Measurements from ENCODE around the gene SMAD5.

SMAD5 gene

GRCh38 chr5:136141561-136141960, 8.9 kb downstream of the SMAD5 start:
- H3K27ac ChIP-seq = no peak overlapping the region
- H3K9ac ChIP-seq = no peak overlapping the region
- no peak for TF ChIP-seq CTCF (conservative IDR thresholded peaks at IDR 0.05; ENCODE audit: low read depth, low read length)
- H3K79me2 ChIP-seq (ENCODE audit: insufficient read depth, low read depth) = peaks cover 97% of the 10 kb centered on the region
- peaks cover 28% of the 10 kb centered on the region for H3K4me1 ChIP-seq (ENCODE audit: low read depth, poor library complexity, severe bottlenecking)
- no peak overlapping the region for H3K4me2 ChIP-seq
- H3K36me3 ChIP-seq (ENCODE audit: insufficient read depth) = no peaks in the 10 kb centered on the region
- H3K4me3 ChIP-seq (IDR thresholded peaks at IDR 0.05; ENCODE audit: insufficient read depth, low read depth, low read length) = no peak overlapping the region
- H4K20me1 ChIP-seq (ENCODE audit: insufficient read depth) = peaks cover 20% of the 10 kb centered on the region; the same call in 1 of the 2 replicates
- no peaks in the 10 kb centered on the region for H3K27me3 ChIP-seq (ENCODE audit: insufficient read depth, low read depth)
- H2AFZ ChIP-seq (ENCODE audit: low read depth) = no peak overlapping the region

- Histone ChIP-seq H3K36me3 (ENCODE audit: insufficient read depth) (no peaks in the 10 kb centered on the region), H3K9ac (no peak overlapping the region), H3K4me1 (ENCODE audit: low read depth, poor library complexity, severe bottlenecking) (peaks cover 17% of the 10 kb centered on the region), H3K79me2 (ENCODE audit: insufficient read depth, low read depth) (peaks cover 97% of the 10 kb centered on the region), H2AFZ (ENCODE audit: low read depth) (no peak overlapping the region), H3K4me3 (IDR thresholded peaks at IDR 0.05; ENCODE audit: insufficient read depth, low read depth, low read length) (no peak overlapping the region), H4K20me1 (ENCODE audit: insufficient read depth) (peaks cover 14% of the 10 kb centered on the region; the same call in 1 of the 2 replicates), H3K27ac (no peak overlapping the region), H3K4me2 (no peak overlapping the region), H3K27me3 (ENCODE audit: insufficient read depth, low read depth) (no peaks in the 10 kb centered on the region)
- no peak for TF ChIP-seq CTCF (conservative IDR thresholded peaks at IDR 0.05; ENCODE audit: low read depth, low read length)
Measured at GRCh38 chr5:136143312-136143711, 10.7 kb downstream of the SMAD5 start.

- peaks cover 17% of the 10 kb centered on the region for H3K4me1 ChIP-seq (ENCODE audit: low read depth, poor library complexity, severe bottlenecking)
- no peak for TF ChIP-seq CTCF (conservative IDR thresholded peaks at IDR 0.05; ENCODE audit: low read depth, low read length)
- no peaks in the 10 kb centered on the region for H3K27me3 ChIP-seq (ENCODE audit: insufficient read depth, low read depth)
- peaks cover 97% of the 10 kb centered on the region for H3K79me2 ChIP-seq (ENCODE audit: insufficient read depth, low read depth)
- no peak overlapping the region for H3K27ac ChIP-seq
- H4K20me1 ChIP-seq (ENCODE audit: insufficient read depth) = peaks cover 14% of the 10 kb centered on the region; the same call in 1 of the 2 replicates
- H3K36me3 ChIP-seq (ENCODE audit: insufficient read depth) = no peaks in the 10 kb centered on the region
- H3K9ac ChIP-seq = no peak overlapping the region
- H3K4me3 ChIP-seq (IDR thresholded peaks at IDR 0.05; ENCODE audit: insufficient read depth, low read depth, low read length) = no peak overlapping the region
- no peak overlapping the region for H2AFZ ChIP-seq (ENCODE audit: low read depth)
- no peak overlapping the region for H3K4me2 ChIP-seq
Measured at GRCh38 chr5:136143763-136144162, 11.1 kb downstream of the SMAD5 start.

GRCh38 chr5:136145030-136145429, 12.4 kb downstream of the SMAD5 start:
- peaks cover 14% of the 10 kb centered on the region; the same call in 1 of the 2 replicates for H4K20me1 ChIP-seq (ENCODE audit: insufficient read depth)
- no peak overlapping the region for H3K9ac ChIP-seq
- no peak overlapping the region for H3K4me2 ChIP-seq
- no peak for TF ChIP-seq CTCF (conservative IDR thresholded peaks at IDR 0.05; ENCODE audit: low read depth, low read length)
- H3K79me2 ChIP-seq (ENCODE audit: insufficient read depth, low read depth) = peaks cover 90% of the 10 kb centered on the region
- peaks cover 17% of the 10 kb centered on the region for H3K4me1 ChIP-seq (ENCODE audit: low read depth, poor library complexity, severe bottlenecking)
- no peak overlapping the region for H3K4me3 ChIP-seq (IDR thresholded peaks at IDR 0.05; ENCODE audit: insufficient read depth, low read depth, low read length)
- H2AFZ ChIP-seq (ENCODE audit: low read depth) = no peak overlapping the region
- H3K27ac ChIP-seq = no peak overlapping the region
- no peaks in the 10 kb centered on the region for H3K27me3 ChIP-seq (ENCODE audit: insufficient read depth, low read depth)
- no peaks in the 10 kb centered on the region for H3K36me3 ChIP-seq (ENCODE audit: insufficient read depth)

All from KMS-11 (cell line).